CD4-positive, alpha-beta T cell (primary cell): ENCODE data around the gene PLCD3. TPM values are rescaled to one million over a fixed set of nuclear protein-coding genes. Genes with fewer than 3 reads are reported as not detected.

Experiments used
- ATAC-seq: fragments of 200-7000 bp; cut with Tn5 transposase; one replicate; pipeline ENCODE4 v1.10.0; 2022; ENCODE audit warnings: mild to moderate bottlenecking; ENCODE audit not compliant: poor library complexity
- CTCF ChIA-PET: fragments of 350-600 bp; sonication (Branson Sonifier 250); formaldehyde crosslinking; loops from one replicate; lab custom pipeline; 2021; ENCODE audit warnings: antibody characterized with exemption, inconsistent platforms; lab: Charles Lee
- POLR2A ChIA-PET: fragments of 350-600 bp; sonication (Branson Sonifier 250); formaldehyde crosslinking; loops from one replicate; lab custom pipeline; 2021; ENCODE audit warnings: antibody characterized with exemption, inconsistent platforms; lab: Charles Lee
- DNase-seq, 14 experiments: peaks; one replicate each; pipeline ENCODE4 v3.0.0-alpha.2; 2013 to 2020; ENCODE audit warnings: mixed read lengths in 2 of 14
- H3K27ac ChIP-seq, 2 donors: one replicate each; pipeline versions ENCODE4 v1.5.1 to v1.7.0; 2013; ENCODE audit warnings: low read length in 2 of 2, low read depth in 1 of 2, mild to moderate bottlenecking in 1 of 2
- H3K27me3 ChIP-seq, 2 experiments: 1 replicate in 1 of 2; 2 replicates in 1 of 2; pipeline versions ENCODE4 v1.6.1 to v1.7.0; 2013; ENCODE audit warnings: low read length in 2 of 2, control low read depth in 1 of 2, mild to moderate bottlenecking in 1 of 2, moderate library complexity in 1 of 2; ENCODE audit not compliant: insufficient read depth in 2 of 2, control insufficient read depth in 1 of 2
- H3K36me3 ChIP-seq: one replicate; pipeline ENCODE4 v1.6.1; 2013; ENCODE audit warnings: low read length, control low read depth; ENCODE audit not compliant: insufficient read depth
- H3K4me1 ChIP-seq: one replicate; pipeline ENCODE4 v1.6.1; 2013; ENCODE audit warnings: low read length, control low read depth; ENCODE audit not compliant: insufficient read depth
- H3K4me3 ChIP-seq: one replicate; pipeline ENCODE4 v1.5.1; 2013; ENCODE audit warnings: mild to moderate bottlenecking, low read length, moderate library complexity
- H3K9me3 ChIP-seq, 2 experiments: 1 replicate in 1 of 2; 2 replicates in 1 of 2; pipeline versions ENCODE4 v1.6.1 to v1.7.0; 2013; ENCODE audit warnings: low read length in 2 of 2, mild to moderate bottlenecking in 2 of 2, control low read depth in 1 of 2, moderate library complexity in 1 of 2; ENCODE audit not compliant: control insufficient read depth in 1 of 2, insufficient read depth in 1 of 2
- H3K27ac Mint-ChIP-seq: one replicate; pipeline ENCODE4 v1.8.0; 2020; ENCODE audit warnings: mixed read lengths
- H3K27me3 Mint-ChIP-seq: one replicate; pipeline ENCODE4 v1.8.0; 2021; ENCODE audit warnings: mixed read lengths
- H3K36me3 Mint-ChIP-seq: one replicate; pipeline ENCODE4 v1.8.0; 2021; ENCODE audit warnings: low read depth, mixed read lengths
- H3K4me1 Mint-ChIP-seq: one replicate; pipeline ENCODE4 v1.8.0; 2021; ENCODE audit warnings: low read depth, mixed read lengths
- H3K4me3 Mint-ChIP-seq: one replicate; pipeline ENCODE4 v1.8.0; 2020; ENCODE audit warnings: mild to moderate bottlenecking, mixed read lengths
- H3K9me3 Mint-ChIP-seq: one replicate; pipeline ENCODE4 v1.8.0; 2020; ENCODE audit warnings: mixed read lengths
- CTCF ChIP-seq: fragments of 200-600 bp; IDR thresholded peaks from one replicate; pipeline ENCODE4 v1.8.0; 2022; ENCODE audit warnings: antibody characterized with exemption, mild to moderate bottlenecking
- intact Hi-C, 2 experiments: fragments of 100-400 bp; cut with DNase I in 1 of 2; cut with micrococcal nuclease in 1 of 2; formaldehyde crosslinking; loops; one replicate each; pipeline versions ENCODE4 v1.15.1 to v1.9.0; 2023 to 2025; cut with DNase I, micrococcal nuclease
- total RNA-seq, 174 experiments: library from RNA in 2 of 174; stranded (reverse) in 2 of 174; gene quantifications; one replicate each; pipeline ENCODE4 v1.2.3 and lab custom pipeline; 2021 to 2026

Gene PLCD3
- total RNA-seq, 2 experiments from 2014 or later = 1.8 to 2.4 TPM

GRCh38 chr17:45143094-45143670, 10.9 kb upstream of the PLCD3 start:
- Histone ChIP-seq H3K36me3 (peaks cover 6% of the 10 kb centered on the region), H3K4me1 (peaks cover 46% of the 10 kb centered on the region), H3K27ac (peak overlapping the region in 1 of 2 donors; percentile 53), H3K9me3 (no peaks in the 10 kb centered on the region), H3K27me3 (no peaks in the 10 kb centered on the region), H3K4me3 (no peak overlapping the region)
- no peak for DNase-seq
- no peak for TF ChIP-seq CTCF
- CTCF ChIA-PET = interaction anchor here (0.9 to 2.6 kb wide), 3 partner anchors 8 to 54 kb away, joined by 3 to 11 read pairs (median 7); partner anchors contain the start of gene ACBD4
- ATAC-seq = no peak
- POLR2A ChIA-PET = interaction anchor here (1.0 to 10.9 kb wide), 3 partner anchors 7 to 105 kb away, joined by 4 to 630 read pairs (median 21); partner anchors contain the start of genes ACBD4 and HEXIM2
- Mint-ChIP-seq H3K27ac (peak overlapping the region; percentile 71), H3K9me3 (no peaks in the 10 kb centered on the region), H3K4me3 (peak overlapping the region; percentile 80), H3K36me3 (peaks cover 9% of the 10 kb centered on the region), H3K4me1 (peaks cover 47% of the 10 kb centered on the region), H3K27me3 (peaks cover 5% of the 10 kb centered on the region)
- intact Hi-C loops = no loop called here

GRCh38 chr17:45139533-45139920, 7.2 kb upstream of the PLCD3 start:
- ChIA-PET POLR2A (interaction anchor here (3.5 to 7.7 kb wide), 2 partner anchors 10 to 22 kb away, joined by 16 to 192 read pairs; partner anchors contain the start of genes HEXIM1 and HEXIM2), CTCF (interaction anchor here (1.2 kb wide), 1 partner anchor 10 kb away, joined by 6 read pairs; no protein-coding TSS in a partner anchor)
- H3K36me3 Mint-ChIP-seq = peaks cover 6% of the 10 kb centered on the region
- no peak overlapping the region for H3K4me3 ChIP-seq
- no peaks in the 10 kb centered on the region for H3K27me3 Mint-ChIP-seq
- no peak for DNase-seq
- peaks cover 38% of the 10 kb centered on the region for H3K4me1 ChIP-seq
- no peaks in the 10 kb centered on the region for H3K9me3 Mint-ChIP-seq
- TF ChIP-seq CTCF = no peak
- H3K4me1 Mint-ChIP-seq = peaks cover 34% of the 10 kb centered on the region
- intact Hi-C loops = no loop called here
- H3K27ac ChIP-seq = no peak overlapping the region
- H3K27ac Mint-ChIP-seq = no peak overlapping the region
- H3K4me3 Mint-ChIP-seq = no peak overlapping the region
- no peaks in the 10 kb centered on the region for H3K27me3 ChIP-seq
- ATAC-seq = no peak
- H3K36me3 ChIP-seq = peaks cover 11% of the 10 kb centered on the region
- H3K9me3 ChIP-seq = no peaks in the 10 kb centered on the region

DNA sequence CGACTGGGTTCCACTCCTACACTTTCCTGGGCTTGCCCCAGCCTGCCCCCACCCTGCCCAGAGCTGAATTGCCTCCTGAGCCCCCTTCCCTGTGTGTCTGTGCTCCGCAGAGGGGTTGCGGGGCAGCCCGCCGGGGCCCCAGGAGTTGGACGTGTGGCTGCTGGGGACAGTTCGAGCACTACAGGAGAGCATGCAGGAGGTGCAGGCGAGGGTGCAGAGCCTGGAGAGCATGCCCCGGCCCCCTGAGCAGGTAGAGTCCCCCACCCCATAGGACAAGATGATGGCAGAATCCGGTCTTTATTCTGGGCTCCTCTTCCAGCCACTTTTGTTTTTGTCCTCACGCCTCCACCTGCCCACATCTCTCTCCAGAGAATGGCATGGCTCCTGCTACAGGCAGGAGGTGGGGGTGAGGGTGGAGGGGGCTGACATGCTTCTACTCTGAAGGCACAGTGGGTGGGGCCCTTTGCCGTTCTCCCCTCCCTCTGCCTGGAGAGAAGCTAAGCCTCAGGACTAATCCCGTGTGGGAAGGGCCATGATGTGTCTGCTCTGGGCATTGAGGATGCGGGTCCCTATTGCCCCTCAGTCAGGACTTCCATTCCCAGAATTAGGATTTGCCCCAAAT, 6.7 kb upstream of the PLCD3 start:
- Mint-ChIP-seq H3K4me1 (peaks cover 34% of the 10 kb centered on the region), H3K27me3 (no peaks in the 10 kb centered on the region), H3K36me3 (peaks cover 6% of the 10 kb centered on the region), H3K4me3 (no peak overlapping the region), H3K9me3 (no peaks in the 10 kb centered on the region), H3K27ac (no peak overlapping the region)
- Histone ChIP-seq H3K9me3 (no peaks in the 10 kb centered on the region), H3K27me3 (no peaks in the 10 kb centered on the region), H3K4me3 (no peak overlapping the region), H3K36me3 (peaks cover 11% of the 10 kb centered on the region), H3K4me1 (peaks cover 34% of the 10 kb centered on the region), H3K27ac (no peak overlapping the region)
- no peak for ATAC-seq
- no peak for TF ChIP-seq CTCF
- intact Hi-C loops = no loop called here
- ChIA-PET POLR2A (interaction anchor here (3.5 to 7.7 kb wide), 2 partner anchors 11 to 22 kb away, joined by 16 to 192 read pairs; partner anchors contain the start of genes HEXIM1 and HEXIM2), CTCF (interaction anchor here (1.2 to 1.5 kb wide), 2 partner anchors 10 to 59 kb away, joined by 5 to 6 read pairs; no protein-coding TSS in a partner anchor)
- no peak for DNase-seq
